CD4-positive, alpha-beta T cell treated with Interleukin-21 for 1 hour (primary cell): Measurements from ENCODE around the gene CAMTA2.
A peak's percentile ranks its signal among the peaks of the same experiment; 100 is the strongest.

Experiments used
- DNase-seq: peaks from one replicate; pipeline ENCODE4 v3.0.0-alpha.2; 2020

CAMTA2 gene

GRCh38 chr17:5000237-5000639 lies 12.8 kb upstream of the CAMTA2 start:
- no peak for DNase-seq

- no peak for DNase-seq
These were observed 12.1 kb upstream of the CAMTA2 start for GRCh38 chr17:4999430-5000093.

- DNase-seq = no peak
These were observed 11.4 kb upstream of the CAMTA2 start for GRCh38 chr17:4998732-4999429.

DNA sequence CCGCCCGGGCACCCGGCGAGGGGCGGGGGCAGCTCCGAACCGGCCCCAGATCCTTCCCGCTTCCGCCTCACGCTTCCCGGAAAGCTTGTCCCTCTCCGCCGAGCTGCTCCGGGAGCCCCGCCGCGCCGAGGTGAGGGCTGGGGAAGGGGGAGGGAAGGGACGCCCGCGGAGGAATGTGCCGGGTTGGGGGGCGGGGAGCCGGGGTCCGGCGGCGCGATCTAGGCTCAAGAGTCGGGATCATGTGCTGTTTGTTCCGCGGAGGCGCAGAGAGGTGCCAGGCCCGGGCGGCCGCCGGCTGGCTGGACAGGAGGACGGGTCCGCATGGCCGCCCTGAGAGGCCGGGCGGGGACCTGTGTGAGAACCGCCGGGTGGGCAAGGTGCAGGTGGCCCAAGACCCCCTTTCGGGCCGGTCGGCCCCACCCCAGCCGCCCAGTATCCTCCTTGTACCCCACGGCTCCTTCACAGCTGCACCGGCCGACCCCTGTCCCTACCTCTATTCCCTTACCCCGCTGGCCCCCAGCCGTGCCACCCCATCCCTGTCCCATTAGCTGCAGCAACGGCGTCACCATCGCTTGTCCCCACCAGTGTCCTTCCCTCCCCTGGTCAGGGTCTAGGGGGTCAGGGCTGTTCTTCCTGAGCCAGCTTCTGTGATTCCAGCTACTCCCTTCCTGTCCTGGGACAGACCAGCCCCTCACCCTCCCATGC lies 10.7 kb upstream of the CAMTA2 start:
- DNase-seq = no peak

DNA sequence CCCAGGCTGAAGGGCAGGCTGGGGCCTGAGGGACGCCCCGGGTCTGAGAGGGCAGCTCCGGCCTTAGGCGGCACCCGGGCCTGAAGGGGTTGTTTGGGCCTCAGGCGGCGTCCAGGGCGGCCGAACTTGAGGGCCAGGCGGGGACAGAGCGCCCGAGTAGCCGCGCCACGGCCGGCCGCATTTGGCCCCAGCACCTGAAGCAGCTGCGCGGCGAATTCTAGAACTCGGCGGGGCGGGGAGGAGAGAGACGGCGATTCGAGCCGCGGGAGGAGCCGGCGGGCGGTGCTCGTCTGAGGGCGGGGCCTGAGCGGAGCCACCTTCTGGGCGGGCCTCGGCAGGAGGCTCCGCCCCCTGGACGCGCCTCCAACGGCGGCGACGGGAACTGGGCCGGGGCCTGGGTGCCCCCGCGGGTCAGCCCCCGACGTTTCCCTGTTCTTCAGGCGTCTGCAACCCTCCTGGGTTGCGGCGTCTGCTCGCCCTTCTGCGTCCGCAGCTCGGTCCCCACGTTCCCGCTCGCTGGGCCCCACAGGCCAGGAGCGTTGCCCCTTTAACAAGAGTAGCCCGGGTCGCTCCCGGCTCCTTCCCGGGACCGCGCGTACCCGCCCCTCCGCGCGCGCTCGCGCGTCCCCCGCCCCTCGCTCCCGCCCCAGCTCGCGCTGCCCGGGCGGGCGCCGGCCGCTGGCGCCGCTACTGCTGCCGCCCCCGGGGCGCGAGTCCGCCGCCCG lies 10.0 kb upstream of the CAMTA2 start, which contains the start of the genes INCA1 and KIF1C:
INCA1 (minus strand) TSS at position 221 of the 725 bp plus-strand sequence. CDS start 3,085 bp downstream, outside the sequence.
KIF1C (plus strand) TSS at position 649 of the 725 bp plus-strand sequence. CDS start 2,297 bp downstream, outside the sequence.
- DNase-seq = peak; percentile 91

- DNase-seq = no peak
These were observed 6.7 kb upstream of the CAMTA2 start for GRCh38 chr17:4994081-4994595.

GRCh38 chr17:4987767-4988567 lies 492 bp upstream of the CAMTA2 start:
- DNase-seq = no peak

DNA sequence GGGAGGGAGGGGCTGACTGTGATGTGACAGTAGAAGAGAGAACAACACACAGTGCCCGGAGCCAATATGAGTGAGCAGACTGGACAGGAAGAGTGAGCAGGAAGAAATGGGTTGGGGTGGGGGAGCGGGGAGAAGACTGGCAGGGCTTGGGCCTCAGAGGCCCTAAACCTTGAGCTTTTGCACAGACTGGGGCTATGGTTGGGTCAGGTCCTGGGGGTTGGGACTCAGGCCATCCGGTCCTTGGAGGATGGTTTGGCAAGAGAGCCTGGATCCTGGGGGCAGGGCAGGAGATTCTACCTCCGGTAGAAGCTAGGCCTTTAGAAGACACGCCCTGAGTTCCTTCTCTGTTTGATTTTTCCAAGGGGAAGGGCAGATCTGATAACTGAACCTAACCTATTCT lies 1.1 kb downstream of the CAMTA2 start:
- DNase-seq = no peak

- DNase-seq = no peak
These were observed 5.2 kb downstream of the CAMTA2 start for GRCh38 chr17:4982305-4982704.

DNA sequence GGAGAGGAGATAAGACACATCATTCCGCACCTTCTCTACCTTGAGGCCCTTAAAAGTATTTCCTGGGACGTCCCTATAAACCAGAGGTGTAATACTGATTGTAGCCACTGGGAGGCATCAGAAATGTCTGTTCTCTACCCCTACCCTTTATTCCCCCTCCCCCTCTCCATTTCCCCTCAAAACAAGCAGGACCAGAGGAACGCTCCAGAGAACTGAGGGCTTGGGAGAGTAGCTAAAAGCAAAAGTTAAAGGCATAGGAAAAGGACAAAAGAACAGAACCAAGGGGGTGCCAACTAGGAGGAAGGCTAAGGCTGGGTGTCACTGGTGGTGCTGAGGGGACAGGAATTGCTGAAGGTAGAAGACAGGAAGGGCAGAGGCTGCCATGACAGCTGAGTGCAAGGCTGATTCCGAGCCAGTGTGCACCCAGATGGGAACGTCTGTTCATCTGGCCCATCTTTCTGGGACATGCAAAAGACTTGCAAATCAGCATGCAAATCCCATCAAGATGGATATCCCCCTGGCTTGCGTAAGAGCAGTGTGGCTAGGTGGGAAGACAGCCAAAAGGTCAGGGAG lies 6.7 kb downstream of the CAMTA2 start:
- DNase-seq = peak; percentile 76

DNA sequence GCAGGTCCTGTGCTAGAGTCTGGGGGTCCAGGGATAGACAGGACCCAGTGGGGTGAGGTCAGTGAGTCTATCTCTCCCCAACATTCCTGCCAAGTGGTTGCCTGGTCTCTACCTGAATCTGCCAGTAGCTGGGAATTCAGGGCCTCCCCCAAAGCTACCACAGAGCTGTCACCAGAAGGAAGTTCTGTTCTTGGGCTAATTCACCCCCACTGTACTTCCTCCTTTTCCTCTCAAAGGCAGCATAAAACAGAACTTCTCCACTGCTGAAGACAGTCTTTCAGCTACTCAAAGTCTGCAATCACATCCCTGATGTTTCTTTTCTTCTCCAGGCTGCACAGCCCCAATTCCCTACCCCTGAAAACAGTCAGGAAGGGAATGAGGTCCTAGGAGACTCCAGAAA lies 8.7 kb downstream of the CAMTA2 start:
- no peak for DNase-seq

DNA sequence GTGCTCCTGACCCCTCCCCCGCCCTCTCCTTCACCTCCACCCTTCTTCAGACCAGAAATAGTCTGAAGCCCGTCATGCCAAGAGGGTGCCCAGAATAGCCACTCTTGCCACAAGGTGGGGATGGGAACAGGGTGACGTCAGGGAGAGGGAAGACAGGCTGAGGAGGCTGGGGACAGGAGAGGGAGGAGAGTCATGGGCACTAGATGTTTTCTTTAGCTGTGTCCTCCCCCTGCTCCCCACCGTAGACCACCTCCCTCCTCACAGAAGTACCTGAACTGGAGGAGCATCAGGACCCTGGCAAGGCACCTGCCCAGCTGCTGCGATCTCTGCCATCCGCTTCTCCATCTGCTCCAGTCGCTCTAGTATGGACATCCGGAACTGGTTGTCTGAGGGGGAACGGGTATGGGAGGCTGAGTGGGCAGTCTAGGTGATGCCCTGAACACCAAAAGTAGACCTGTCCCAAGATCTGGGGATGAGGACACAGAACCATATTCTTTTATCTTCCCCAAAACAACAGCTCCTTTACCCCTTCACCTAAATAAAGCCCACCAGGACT lies 13.3 kb downstream of the CAMTA2 start:
- DNase-seq = no peak

DNA sequence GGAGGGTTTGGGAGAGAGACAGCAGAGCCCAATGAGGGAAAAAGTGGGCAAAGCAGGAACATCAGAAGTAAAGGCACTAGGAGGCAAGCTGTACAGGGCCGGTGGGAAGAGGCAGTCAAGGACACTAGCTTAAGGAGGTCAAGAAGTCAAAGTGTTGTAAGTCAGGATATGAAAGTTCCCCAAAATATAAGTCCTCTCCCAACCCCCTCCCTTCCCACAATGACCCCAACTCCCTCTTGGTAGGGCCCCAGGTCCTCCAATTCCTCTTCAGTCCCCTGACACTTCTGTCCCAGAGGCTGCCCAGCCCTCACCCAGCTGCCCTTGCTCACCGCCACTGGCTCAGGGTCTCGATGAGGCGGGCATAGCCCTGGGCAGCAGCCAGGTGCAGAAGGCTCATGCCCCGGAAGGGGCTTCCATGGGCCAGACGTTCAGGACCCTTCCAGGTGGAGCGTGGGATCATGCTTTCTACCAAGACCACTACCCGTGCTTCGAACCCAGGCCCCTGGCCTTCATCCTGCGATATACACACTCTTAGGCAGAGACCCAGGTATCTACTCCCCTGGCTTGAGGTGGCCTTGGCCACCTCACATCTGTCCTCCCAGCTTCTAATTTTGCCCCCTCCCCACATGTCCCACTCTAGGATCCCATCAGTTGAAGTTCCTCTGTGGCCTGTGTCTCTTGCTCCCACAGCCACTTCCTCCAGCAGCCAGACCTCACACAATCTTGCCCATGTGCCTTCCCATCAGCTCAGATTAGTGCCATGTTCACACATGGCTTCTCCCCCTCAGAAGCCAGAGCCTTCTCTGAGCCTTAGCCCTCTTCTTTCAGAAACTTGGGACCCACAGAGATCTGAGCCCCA lies 14.0 kb downstream of the CAMTA2 start:
- DNase-seq = no peak

DNA sequence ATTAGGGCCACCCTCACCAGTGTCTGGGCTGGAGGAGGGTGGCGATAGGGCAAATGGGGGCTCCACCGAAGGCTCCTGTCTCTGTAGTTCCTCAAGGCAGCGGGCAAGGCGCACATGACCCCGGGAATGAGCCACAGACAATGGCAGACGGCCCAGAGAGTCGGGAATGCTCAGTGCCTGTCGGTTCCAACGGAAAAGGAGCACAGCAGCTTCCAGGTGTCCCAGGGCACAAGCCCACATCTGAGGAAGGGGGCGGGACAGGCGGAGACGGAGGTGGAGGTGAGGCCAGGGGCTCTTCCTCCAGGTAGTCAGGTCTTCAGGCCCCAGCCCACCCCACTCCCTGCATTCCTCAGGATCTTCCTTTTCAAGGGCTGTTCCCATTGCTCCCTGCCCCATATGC lies 14.7 kb downstream of the CAMTA2 start:
- DNase-seq = no peak

DNA sequence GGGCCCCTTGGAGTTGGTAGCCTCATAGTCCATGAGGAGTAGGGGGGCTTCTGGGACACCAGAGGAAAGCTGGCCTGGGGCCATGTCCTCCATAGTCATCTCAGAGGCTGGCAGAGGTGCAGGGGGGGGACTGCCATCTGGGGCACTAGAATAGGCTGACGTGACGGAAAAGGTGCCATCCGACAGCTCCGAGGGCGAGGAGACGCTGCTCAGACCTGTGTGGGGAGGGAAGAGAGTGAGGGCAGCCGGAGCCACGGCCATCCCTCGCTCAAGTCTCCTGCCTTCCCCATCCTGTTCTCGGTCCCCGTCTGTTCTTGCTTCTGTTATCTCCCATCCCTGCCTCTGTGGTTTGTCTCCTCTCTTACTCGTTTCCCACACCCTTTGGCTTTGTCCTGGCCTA lies 15.2 kb downstream of the CAMTA2 start:
- no peak for DNase-seq

DNA sequence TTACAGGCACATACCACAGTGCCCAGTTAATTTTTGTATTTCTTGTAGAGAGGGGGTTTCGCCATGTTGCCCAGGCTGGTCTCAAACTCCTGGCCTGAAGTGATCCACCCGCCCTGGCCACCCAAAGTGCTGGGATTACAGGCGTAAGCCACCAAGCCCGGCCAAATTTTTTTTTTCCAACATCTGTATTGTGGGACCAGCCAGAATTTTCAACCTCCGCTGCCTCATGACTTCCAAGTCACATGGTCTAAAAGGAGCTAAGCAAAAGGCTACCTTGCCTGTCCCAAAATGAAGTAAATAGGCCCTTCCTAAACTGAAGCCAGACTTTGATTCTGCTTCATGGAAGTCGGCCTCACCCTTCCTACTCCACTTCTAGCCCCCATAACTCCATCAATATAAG lies 15.6 kb downstream of the CAMTA2 start:
- no peak for DNase-seq

- DNase-seq = no peak
These were observed 17.2 kb downstream of the CAMTA2 start for GRCh38 chr17:4970273-4970672.

GRCh38 chr17:4969551-4970173 lies 17.8 kb downstream of the CAMTA2 start:
- no peak for DNase-seq

- no peak for DNase-seq
These were observed 18.4 kb downstream of the CAMTA2 start for GRCh38 chr17:4969047-4969550.
